Peyer's patch (tissue), 4 donors: Measurements from ENCODE around the gene ZSCAN21.

ENCODE experiments used
- CTCF ChIP-seq, 6 experiments: fragments of 450-650 bp in 4 of 6; fragments of 200-600 bp in 2 of 6; sonication (generic) in 1 of 6; IDR thresholded peaks; one replicate each; pipeline ENCODE4 v1.5.1; 2017 to 2019; ENCODE audit warnings: antibody characterized with exemption in 6 of 6, mild to moderate bottlenecking in 3 of 6, moderate library complexity in 1 of 6
- POLR2A ChIP-seq, 2 donors: fragments of 450-650 bp; IDR thresholded peaks; one replicate each; pipeline ENCODE4 v1.5.1; 2017; ENCODE audit warnings: antibody characterized with exemption in 2 of 2, mild to moderate bottlenecking in 2 of 2, moderate library complexity in 2 of 2

GRCh38 chr7:100111156-100111555 is 61.6 kb downstream of the ZSCAN21 start:
- TF ChIP-seq POLR2A (IDR thresholded peaks at IDR 0.05) (no peak), CTCF (IDR thresholded peaks at IDR 0.05) (no peak)
